Neural cell (in vitro differentiated cells): ENCODE measurements around the gene GIMAP8. TPM values are rescaled to one million over a fixed set of nuclear protein-coding genes. Genes with fewer than 3 reads are reported as not detected.

Experiments used
- H2AFZ ChIP-seq: fragments of 200-600, 300-800 bp; sonication (generic), shearing (Covaris generic); 2 replicates; pipeline ENCODE4 v1.6.0; 2014; ENCODE audit warnings: low read depth, mild to moderate bottlenecking, antibody characterized with exemption, low read length, moderate library complexity
- H3F3A ChIP-seq: fragments of 200-600 bp; shearing (Covaris generic); 2 replicates; pipeline ENCODE4 v1.6.1; 2016; ENCODE audit warnings: mild to moderate bottlenecking, moderate library complexity, mixed read lengths, antibody characterized with exemption, low read length; ENCODE audit not compliant: insufficient read depth, poor library complexity, severe bottlenecking
- H3K27ac ChIP-seq: fragments of 200-600, 300-800 bp; sonication (generic), shearing (Covaris generic); 2 replicates; pipeline ENCODE4 v1.5.1; 2014; ENCODE audit warnings: mild to moderate bottlenecking, low read length, moderate library complexity
- H3K27me3 ChIP-seq: fragments of 300-800, 200-600 bp; sonication (generic), shearing (Covaris generic); 2 replicates; pipeline ENCODE4 v1.6.0; 2014; ENCODE audit warnings: mild to moderate bottlenecking, low read depth, low read length, moderate library complexity; ENCODE audit not compliant: insufficient read depth
- H3K36me3 ChIP-seq: fragments of 300-800, 200-600 bp; sonication (generic), shearing (Covaris generic); 2 replicates; pipeline ENCODE4 v1.5.1; 2014; ENCODE audit warnings: mild to moderate bottlenecking, antibody characterized with exemption, low read length, moderate library complexity; ENCODE audit not compliant: insufficient read depth
- H3K4me2 ChIP-seq: fragments of 300-800, 200-600 bp; sonication (generic), shearing (Covaris generic); 2 replicates; pipeline ENCODE4 v1.6.0; 2014; ENCODE audit warnings: mild to moderate bottlenecking, low read length
- H3K4me3 ChIP-seq: fragments of 300-800, 200-600 bp; sonication (generic), shearing (Covaris generic); 2 replicates; pipeline ENCODE4 v1.5.1; 2014; ENCODE audit warnings: mild to moderate bottlenecking, low read length, moderate library complexity
- H3K79me2 ChIP-seq: fragments of 200-600 bp; shearing (Covaris generic); replicated peaks from 2 replicates; pipeline ENCODE4 v1.6.0; 2014; ENCODE audit warnings: mild to moderate bottlenecking, low read length, moderate library complexity; ENCODE audit not compliant: insufficient read depth
- H3K9ac ChIP-seq: fragments of 300-800, 200-600 bp; sonication (generic), shearing (Covaris generic); 2 replicates; pipeline ENCODE4 v1.6.1; 2016; ENCODE audit warnings: mild to moderate bottlenecking, low read length, mixed read lengths
- H3K9me2 ChIP-seq: fragments of 200-600 bp; shearing (Covaris generic); 2 replicates; pipeline ENCODE4 v1.6.1; 2016; ENCODE audit warnings: mild to moderate bottlenecking, low read length, mixed read lengths; ENCODE audit not compliant: insufficient read depth
- H3K9me3 ChIP-seq: fragments of 200-600, 300-800 bp; sonication (generic), shearing (Covaris generic); 2 replicates; pipeline ENCODE4 v1.6.1; 2016; ENCODE audit warnings: mild to moderate bottlenecking, mixed run types, low read length, moderate library complexity, mixed read lengths
- H4K20me1 ChIP-seq: fragments of 200-600 bp; shearing (Covaris generic); 2 replicates; pipeline ENCODE4 v1.6.1; 2016; ENCODE audit warnings: mild to moderate bottlenecking, mixed run types; ENCODE audit not compliant: insufficient read depth
- EP300 ChIP-seq: fragments of 450-650 bp; conservative IDR thresholded peaks from 2 replicates; pipeline ENCODE4 v1.6.1; 2014; ENCODE audit warnings: antibody characterized with exemption, mild to moderate bottlenecking, moderate library complexity; ENCODE audit not compliant: poor library complexity, severe bottlenecking
- EZH2 ChIP-seq: fragments of 200-600, 300-800 bp; shearing (Covaris generic), sonication (generic); IDR thresholded peaks from 2 replicates; pipeline ENCODE4 v1.6.1; 2014; ENCODE audit warnings: antibody characterized with exemption, low read length, borderline replicate concordance, mild to moderate bottlenecking; ENCODE audit not compliant: insufficient read depth, poor library complexity, severe bottlenecking
- MXI1 ChIP-seq: fragments of 450-650 bp; conservative IDR thresholded peaks from 2 replicates; pipeline ENCODE4 v1.6.1; 2014; ENCODE audit warnings: antibody characterized with exemption, mild to moderate bottlenecking; ENCODE audit not compliant: poor library complexity, severe bottlenecking
- POLR2AphosphoS5 ChIP-seq: IDR thresholded peaks from 2 replicates; pipeline ENCODE4 v1.6.1; 2012
- RAD21 ChIP-seq: fragments of 450-650 bp; conservative IDR thresholded peaks from 2 replicates; pipeline ENCODE4 v1.6.1; 2014; ENCODE audit warnings: antibody characterized with exemption, mild to moderate bottlenecking, moderate library complexity
- REST ChIP-seq: IDR thresholded peaks from 2 replicates; pipeline ENCODE4 v1.6.1; 2012; ENCODE audit warnings: borderline replicate concordance
- SMC3 ChIP-seq: fragments of 450-650 bp; conservative IDR thresholded peaks from 2 replicates; pipeline ENCODE4 v1.6.1; 2014; ENCODE audit warnings: antibody characterized with exemption, mild to moderate bottlenecking, moderate library complexity; ENCODE audit not compliant: poor library complexity
- TAF1 ChIP-seq: IDR thresholded peaks from 2 replicates; pipeline ENCODE4 v1.6.1; 2012; ENCODE audit warnings: low read depth
- polyA plus RNA-seq: library from polyadenylated mRNA; depleted of rRNA; stranded (reverse); fragments of >200 nt; gene quantifications from 2 replicates; pipeline ENCODE4 v1.2.3, GENCODE V29; 2014
- TF ChIP-seq, protein P1 (sequence below): fragments of 450-650 bp; IDR thresholded peaks from 2 replicates; pipeline ENCODE4 v1.5.1; 2014; ENCODE audit warnings: antibody characterized with exemption, mild to moderate bottlenecking, moderate library complexity; ENCODE audit not compliant: poor library complexity, severe bottlenecking

GIMAP8 gene
- polyA plus RNA-seq, 1 donor from 2014 or later: not detected

DNA sequence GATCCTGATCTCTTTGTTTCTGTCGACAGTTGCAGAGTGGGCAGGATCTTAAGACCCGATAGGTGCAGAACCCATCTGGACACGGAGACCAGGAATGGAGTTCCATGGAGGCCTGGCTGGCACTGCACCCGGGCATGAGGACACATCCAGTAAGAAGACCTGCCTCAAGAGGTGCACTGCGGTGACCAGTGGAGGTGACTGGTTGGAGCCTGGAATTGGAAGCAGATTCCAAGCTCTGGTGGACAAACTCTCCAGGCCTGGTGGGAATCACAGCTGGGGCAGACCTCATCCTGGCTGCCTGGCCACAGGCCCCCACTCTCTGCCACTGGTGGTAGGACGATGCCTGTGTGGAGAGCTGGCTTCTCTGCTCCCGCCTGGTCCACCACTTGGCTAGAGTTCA, 40.3 kb upstream of the GIMAP8 start:
- Histone ChIP-seq H3K27ac (no peak overlapping the region), H3F3A (no peaks in the 10 kb centered on the region), H3K9ac (no peak overlapping the region), H3K4me2 (no peak overlapping the region), H3K79me2 (no peaks in the 10 kb centered on the region), H4K20me1 (no peaks in the 10 kb centered on the region), H3K9me2 (no peaks in the 10 kb centered on the region), H3K9me3 (no peaks in the 10 kb centered on the region), H3K27me3 (no peaks in the 10 kb centered on the region), H3K4me3 (no peak overlapping the region), H3K36me3 (no peaks in the 10 kb centered on the region), H2AFZ (no peak overlapping the region)
- TF ChIP-seq RAD21: no peak
- TF ChIP-seq EP300: no peak

DNA sequence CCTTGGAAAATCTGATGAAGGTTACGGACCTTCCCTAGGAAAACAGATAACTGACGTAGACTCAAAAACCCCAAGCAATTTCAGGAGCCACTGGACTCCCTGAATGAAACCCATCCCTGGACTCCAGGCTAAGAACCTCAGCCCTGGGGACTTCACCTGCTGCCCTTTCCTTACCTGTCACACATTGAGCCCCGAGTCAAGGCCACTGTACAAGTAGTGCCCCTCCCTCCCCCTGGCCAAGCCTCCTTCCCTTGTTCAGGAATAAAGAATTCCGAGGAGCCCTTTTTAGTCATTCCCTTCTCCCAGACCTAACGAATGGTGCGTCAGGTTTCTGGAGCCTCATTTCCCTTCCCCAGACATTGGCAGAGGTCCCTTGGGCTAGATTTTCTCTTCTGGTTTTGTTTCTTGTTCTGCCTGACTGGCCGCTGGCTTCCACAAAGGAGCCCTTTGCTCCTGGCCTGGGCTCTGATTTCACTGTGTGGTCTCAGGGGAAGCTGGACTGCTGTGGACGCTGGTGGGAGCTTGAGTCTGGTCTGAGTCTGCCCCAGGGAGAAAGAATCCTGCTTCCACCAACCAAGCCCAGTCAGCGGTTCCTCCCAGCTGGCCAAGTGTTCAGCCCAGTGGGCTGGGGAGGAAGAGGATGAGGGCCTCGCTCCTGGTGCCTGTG, 39.6 kb upstream of the GIMAP8 start:
- no peaks in the 10 kb centered on the region for H3K9me3 ChIP-seq
- H3F3A ChIP-seq: no peaks in the 10 kb centered on the region
- no peak overlapping the region for H3K4me3 ChIP-seq
- H3K9ac ChIP-seq: no peak overlapping the region
- no peak overlapping the region for H3K4me2 ChIP-seq
- H3K79me2 ChIP-seq: no peaks in the 10 kb centered on the region
- H3K9me2 ChIP-seq: no peaks in the 10 kb centered on the region
- no peaks in the 10 kb centered on the region for H3K27me3 ChIP-seq
- H2AFZ ChIP-seq: no peak overlapping the region
- H3K36me3 ChIP-seq: no peaks in the 10 kb centered on the region
- TF ChIP-seq REST (no peak), TAF1 (no peak), SMC3 (no peak), RAD21 (no peak), EZH2 (no peak), EP300 (no peak), MXI1 (no peak), POLR2AphosphoS5 (no peak)
- TF ChIP-seq, protein P1, sequence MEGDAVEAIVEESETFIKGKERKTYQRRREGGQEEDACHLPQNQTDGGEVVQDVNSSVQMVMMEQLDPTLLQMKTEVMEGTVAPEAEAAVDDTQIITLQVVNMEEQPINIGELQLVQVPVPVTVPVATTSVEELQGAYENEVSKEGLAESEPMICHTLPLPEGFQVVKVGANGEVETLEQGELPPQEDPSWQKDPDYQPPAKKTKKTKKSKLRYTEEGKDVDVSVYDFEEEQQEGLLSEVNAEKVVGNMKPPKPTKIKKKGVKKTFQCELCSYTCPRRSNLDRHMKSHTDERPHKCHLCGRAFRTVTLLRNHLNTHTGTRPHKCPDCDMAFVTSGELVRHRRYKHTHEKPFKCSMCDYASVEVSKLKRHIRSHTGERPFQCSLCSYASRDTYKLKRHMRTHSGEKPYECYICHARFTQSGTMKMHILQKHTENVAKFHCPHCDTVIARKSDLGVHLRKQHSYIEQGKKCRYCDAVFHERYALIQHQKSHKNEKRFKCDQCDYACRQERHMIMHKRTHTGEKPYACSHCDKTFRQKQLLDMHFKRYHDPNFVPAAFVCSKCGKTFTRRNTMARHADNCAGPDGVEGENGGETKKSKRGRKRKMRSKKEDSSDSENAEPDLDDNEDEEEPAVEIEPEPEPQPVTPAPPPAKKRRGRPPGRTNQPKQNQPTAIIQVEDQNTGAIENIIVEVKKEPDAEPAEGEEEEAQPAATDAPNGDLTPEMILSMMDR: no peak
- no peak overlapping the region for H3K27ac ChIP-seq
- H4K20me1 ChIP-seq: no peaks in the 10 kb centered on the region
